Left kidney (tissue), 2 donors: ENCODE measurements around the gene TBX2. TPM values are rescaled to one million over a fixed set of nuclear protein-coding genes. Genes with fewer than 3 reads are reported as not detected.

Source experiments
- DNase-seq: peaks from one replicate; pipeline ENCODE4 v3.0.0-alpha.2; 2013
- polyA plus RNA-seq: library from polyadenylated mRNA; unstranded; fragments of 120-200 nt; gene quantifications from one replicate; pipeline ENCODE4 v1.2.1, GENCODE V29; 2013; ENCODE audit not compliant: insufficient read length

The TBX2 gene
- polyA plus RNA-seq, 1 donor = 55.9 TPM

- no peak for DNase-seq
Measured at GRCh38 chr17:61368049-61368831, 31.4 kb upstream of the TBX2 start.

GRCh38 chr17:61368832-61369450 is 30.7 kb upstream of the TBX2 start:
- DNase-seq = no peak

- no peak for DNase-seq
Measured at GRCh38 chr17:61369751-61370150, 29.9 kb upstream of the TBX2 start.

GRCh38 chr17:61371179-61371578 is 28.5 kb upstream of the TBX2 start:
- no peak for DNase-seq

GRCh38 chr17:61371606-61372005 is 28.0 kb upstream of the TBX2 start:
- DNase-seq = no peak

GRCh38 chr17:61372436-61372835 is 27.2 kb upstream of the TBX2 start:
- no peak for DNase-seq

DNA sequence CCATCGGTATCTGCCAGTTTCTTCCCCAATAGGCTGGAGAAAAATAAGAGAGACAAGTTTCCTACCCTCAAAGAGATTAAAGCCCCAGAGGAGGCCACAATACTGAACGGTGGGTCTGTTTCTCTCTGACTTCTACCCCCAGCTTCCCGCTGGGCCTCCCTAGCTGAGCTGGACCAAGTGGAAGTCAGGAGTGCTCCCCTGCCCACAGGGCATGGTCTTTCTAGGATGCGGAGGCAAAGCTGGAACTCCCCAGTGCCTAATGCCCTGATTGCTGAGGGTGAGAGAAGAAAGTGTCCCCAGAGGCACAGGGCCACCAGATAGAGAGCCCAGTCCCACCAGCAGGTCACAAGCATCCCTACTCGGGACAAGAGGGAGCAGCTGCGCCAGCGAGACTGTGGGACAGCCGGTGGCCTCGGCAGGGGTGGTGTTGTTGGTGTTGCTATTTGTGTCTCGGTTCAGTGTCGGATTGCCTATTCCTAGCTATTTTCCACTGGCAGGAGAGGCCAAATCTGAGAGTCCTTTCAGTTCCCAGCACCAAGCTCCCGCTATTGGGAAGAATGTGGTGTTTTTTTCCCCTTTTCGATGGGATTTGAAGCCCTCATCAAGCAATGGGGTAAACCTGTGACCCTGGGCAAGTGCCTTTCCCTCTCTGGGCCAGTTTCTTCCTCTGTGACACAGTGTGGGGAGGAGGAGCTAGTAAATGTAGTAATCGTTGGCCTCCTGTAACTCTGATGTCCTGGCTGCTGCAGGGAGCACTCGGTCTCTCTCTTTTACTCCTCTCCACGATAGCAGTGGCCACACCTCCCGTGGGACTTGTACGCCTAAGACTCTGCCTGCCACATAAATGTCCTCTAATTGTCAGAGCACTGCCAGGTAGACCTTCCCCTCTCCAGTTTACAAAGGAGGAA is 22.5 kb upstream of the TBX2 start:
- no peak for DNase-seq

GRCh38 chr17:61378658-61379456 is 20.8 kb upstream of the TBX2 start:
- DNase-seq = no peak

- DNase-seq = no peak
Measured at GRCh38 chr17:61379457-61380216, 20.0 kb upstream of the TBX2 start.

GRCh38 chr17:61380217-61380835 is 19.3 kb upstream of the TBX2 start:
- DNase-seq = no peak

- DNase-seq = no peak
Measured at GRCh38 chr17:61380836-61381525, 18.7 kb upstream of the TBX2 start.

DNA sequence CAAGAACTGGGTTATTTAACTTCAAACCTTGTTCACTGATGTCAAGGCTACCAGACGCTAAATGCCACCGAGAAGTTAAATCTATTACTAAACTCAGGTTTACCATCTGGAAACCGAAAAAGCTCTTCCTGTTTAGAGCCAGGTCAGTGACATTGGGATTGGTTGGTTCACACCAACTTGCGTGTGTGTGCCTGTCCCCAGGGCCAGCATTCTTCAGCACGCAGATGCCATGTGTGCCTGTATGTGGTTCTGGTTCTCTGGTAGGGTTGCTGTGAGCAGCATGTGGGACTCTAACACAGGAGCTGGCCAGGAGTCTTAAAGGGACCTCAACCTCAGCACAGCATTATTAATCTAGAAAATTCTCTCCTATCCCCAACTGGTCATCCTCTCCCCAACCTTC is 18.1 kb upstream of the TBX2 start:
- DNase-seq = no peak

DNA sequence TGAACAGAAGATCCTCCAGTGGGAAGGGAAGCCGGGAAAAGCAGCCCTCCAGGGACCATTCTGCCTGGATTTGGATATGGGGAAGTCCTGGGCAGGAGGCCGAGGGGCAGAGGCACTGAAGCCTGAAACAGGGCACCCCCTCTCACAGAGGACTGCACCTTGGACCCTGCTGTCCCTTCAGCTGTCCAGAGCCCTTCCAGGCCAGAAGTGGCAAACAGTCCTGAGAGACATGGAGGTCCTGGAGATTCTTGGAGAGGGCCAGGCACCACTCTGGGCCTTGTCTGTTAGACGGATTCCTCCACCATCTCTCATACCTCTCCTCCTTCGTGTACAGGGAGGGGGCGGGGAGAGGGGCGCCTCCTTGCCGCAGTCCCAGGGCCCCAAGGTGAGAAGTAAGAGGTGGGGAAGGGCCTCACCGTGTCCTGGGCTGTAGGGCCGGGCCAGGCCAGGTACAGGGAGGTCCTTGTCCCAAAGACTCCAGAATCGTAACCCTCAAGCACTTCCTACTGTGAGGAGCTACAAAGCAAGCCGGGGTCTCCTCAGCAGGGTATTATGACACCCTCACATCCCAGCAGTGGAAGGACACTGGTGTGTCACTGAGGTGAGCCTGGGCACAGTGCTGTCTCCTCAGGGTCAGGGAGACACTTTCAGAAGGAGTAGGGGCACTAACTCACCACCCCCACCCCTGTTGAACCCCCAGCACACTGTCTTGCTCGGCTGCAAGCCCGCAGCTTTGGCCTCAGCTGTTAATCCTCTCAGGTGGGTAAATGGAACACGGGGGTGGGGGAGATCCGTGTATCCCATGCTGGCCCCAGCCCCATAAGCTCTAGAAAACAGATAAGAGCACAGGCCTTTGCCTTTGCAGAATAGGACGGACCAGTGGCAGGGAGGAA is 16.6 kb upstream of the TBX2 start:
- no peak for DNase-seq

GRCh38 chr17:61383689-61384201 is 15.9 kb upstream of the TBX2 start:
- no peak for DNase-seq

DNA sequence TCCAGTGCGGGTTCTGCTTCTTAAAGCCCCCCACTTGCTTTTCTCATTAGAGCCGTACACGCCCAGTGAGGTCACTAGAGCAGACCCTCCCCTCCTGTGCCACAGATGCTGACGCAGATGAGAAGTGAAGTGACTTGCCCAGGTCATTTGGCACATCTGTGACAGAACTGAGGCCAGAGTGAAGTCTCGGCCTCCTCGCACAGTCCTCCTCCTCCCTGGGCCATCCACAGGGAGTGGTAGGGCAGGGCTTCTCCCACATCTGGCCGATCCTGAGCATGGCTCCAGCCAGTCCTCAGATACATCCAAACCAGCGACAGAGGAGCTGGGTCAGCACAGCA is 15.3 kb upstream of the TBX2 start:
- DNase-seq = no peak

DNA sequence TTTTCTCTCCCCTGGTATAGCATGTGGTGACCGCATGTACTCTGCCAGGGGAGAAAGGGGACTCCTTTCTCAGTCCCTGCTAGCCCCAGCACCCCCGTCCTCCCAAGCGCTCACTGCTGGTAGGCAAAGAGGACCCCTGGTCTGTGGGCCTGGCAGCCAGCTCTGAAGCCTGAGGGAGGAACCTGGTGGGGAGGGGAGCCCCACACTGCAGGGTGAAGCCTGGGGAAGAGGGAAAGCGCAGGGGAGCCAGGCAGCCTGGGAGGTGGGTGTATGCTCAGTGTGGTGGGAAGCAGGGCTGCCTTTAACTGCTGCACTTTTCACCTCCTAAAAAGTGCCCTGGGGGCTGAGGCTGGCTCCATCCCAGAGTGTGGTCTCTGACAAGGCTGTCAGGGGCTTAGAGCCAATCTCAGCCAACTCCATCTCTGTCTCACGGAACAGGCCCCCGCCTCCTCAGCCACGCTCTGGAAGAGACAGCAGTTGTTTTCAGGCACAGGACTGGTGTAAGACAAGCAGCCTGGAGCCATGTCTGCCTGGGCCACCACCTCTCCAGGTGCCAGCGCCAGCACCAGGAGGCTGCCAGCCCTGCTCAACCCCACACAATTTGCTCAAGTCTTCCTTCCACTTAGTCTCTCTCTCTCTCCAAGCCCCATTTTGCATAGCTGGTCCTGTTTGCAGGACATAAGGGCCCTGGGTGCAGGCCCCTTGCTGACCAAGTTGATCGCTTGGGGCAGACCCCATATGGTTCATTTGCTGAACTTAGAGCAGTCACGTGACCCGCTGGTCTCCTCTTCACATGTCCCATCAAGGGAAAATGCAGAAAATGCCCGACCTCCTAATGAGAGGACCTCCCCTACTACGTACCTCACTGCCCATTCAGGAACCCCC is 14.7 kb upstream of the TBX2 start:
- DNase-seq = no peak

DNA sequence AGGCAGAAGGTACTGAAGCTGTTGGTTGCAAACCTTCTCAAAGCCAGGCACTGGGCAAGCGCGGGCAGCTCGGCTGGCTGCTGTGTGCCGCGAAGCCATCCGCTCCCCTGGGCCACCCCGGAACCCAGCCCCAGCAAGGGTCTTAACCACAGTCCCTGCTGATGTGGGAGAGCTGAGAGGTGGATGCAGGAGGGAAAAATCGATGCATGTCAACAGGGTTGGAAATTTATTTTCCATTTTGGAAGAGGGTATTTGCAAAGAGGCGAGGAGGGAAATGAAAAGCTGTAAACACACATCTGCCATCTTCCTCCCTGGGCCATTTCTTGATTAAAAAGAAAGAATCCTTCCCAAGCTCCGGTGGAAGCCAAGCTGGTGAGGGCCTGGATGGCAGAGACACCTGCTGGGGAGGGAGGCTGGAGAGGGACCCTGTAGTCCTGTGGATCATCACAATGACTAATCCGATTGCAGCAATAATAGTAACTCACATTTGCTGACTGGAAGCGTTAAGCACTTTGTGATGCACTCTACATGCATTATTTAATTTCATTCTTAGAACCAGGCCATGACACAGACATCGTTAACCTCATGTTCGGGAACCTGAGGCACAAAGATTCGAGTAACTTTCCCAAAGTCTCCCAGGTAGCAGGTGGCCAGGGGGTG is 13.9 kb upstream of the TBX2 start:
- no peak for DNase-seq
